Stimulated activated CD8-positive, alpha-beta memory T cell treated with anti-CD3 and anti-CD28 coated beads, Interleukin-4, amount 100 ng/mL, for 24 hours (primary cell): ENCODE results near the gene KRT71.

Source experiments
- DNase-seq: peaks from one replicate; pipeline ENCODE4 v3.0.0-alpha.2; 2020; ENCODE audit warnings: low read depth

KRT71 gene

DNA sequence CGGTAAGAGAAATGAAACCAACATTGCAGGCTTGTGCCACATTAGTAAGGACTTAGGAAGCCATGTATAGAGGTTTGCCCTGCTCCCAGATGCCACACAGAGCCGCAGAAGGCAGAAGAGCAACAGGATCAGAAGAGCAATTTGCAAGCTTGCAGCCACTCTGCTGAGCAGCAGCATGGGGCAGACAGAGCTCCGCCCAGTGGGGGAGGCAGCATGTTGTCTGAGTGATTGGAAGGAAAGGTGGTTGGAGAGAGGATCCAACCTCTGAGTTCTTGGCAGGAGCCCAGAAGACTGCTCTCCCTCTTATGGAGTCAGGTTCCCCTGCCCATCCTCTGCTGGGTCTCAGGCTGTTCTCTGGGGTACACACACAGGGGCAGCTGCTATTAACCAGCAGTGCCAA, 57.6 kb downstream of the KRT71 start:
- DNase-seq: no peak

DNA sequence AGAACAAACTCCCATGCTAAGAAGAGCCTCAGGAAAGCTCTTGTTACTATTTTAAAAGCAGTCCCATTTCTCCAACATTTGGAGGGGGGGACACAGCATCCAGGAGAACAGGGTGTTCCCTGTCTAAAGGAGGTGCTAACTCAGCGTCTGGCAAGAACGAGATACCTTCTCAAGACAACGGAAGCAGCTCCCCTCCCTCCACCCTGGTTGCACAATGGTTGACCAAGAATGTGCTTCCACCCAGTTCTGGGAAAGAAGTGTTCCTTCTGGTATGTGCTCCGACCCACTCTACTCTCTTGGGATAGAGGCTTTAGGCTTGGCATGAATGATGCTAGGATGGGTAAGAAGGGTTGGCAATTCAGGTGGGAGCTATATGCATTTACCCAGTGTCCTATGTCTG, 58.4 kb downstream of the KRT71 start:
- DNase-seq: no peak

DNA sequence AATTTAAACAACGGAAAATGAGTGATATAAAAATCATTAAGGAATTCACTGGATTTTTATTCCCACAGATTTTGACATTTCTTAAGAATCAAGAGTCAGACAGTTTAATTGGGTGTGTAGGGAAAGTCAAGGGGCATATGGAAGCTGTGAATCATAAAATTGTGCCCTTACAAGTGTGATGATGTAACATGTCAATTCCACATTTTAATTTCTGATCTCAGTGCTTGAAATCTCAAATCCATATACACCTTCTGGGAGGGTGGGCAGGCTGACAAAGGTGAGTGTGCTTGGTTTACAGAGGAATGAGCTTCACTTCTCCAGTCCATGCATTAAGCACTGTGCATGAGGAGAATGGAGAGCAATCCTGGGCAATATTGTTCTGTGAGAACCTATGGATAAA, 58.8 kb downstream of the KRT71 start:
- DNase-seq: no peak
